GM19395 (cell line): ENCODE data around the gene PRKCH.
A peak's percentile ranks its signal among the peaks of the same experiment; 100 is the strongest.
"Not testable (repeated sequence)": the region's sequence is repeated elsewhere in the genome, so short reads cannot be mapped to it uniquely, and the experiment has no call there.

Source experiments
- ATAC-seq: cut with Tn5 transposase; IDR thresholded peaks from one replicate; pipeline ENCODE4 v1.9.1; 2021; ENCODE audit warnings: mild to moderate bottlenecking, moderate library complexity; ENCODE audit not compliant: unreplicated experiment

The PRKCH gene

DNA sequence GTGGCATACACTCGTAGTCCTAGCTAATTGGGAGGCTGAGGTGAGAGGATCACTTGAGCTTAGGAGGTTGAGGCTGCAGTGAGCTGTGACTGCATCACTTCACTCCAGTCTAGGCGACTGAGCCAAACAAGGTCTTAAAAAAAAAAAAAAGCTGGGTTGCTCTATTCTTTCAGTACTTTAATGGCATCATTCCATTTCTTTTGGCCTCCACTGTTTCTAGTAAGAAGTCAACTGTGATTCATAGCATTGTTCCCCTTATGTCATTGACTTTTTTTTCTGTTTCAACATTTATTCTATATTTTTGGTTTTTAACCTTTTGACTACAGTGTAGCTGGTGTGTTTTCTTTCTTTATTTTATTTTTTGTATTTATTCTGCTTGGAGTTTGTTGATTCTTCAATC is 16.7 kb upstream of the PRKCH start:
- no peak for ATAC-seq

DNA sequence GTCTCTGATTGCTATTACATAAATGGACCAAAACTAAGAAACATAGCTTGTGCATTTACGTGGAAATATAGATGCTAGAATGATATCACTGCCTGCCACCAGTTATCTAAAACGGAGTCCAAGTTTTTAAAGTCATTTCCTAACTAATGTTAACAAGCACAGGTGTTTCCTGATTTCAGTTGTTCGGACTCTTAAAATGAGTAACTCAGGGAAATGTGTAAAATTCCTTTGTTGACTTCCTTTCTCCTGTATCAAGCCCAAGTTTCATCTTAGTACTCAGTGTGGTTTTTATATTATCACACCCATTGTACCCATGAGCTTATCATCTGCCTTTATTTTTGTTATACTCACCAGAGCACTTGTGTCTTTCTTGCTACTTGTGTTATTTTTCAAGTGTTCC is 13.2 kb upstream of the PRKCH start:
- ATAC-seq = no peak

DNA sequence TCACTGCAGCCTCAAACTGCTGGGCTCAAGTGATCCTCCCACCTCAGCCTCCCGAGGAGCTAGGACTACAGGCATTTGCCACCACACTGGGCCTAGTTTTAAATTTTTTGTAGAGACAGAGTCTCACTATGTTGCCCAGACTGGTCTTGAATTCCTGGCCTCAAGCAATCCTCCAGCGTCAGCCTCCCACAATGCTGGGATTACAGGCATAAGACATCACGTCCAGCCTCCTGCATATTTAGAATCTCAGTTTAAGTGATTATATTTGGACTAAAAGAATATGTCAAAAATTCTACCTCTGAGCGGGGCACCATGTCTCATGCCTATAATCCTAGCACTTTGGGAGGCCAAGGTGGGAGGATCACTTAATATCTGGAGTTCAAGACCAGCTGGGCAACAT is 12.7 kb upstream of the PRKCH start:
- ATAC-seq = not testable (repeated sequence)

DNA sequence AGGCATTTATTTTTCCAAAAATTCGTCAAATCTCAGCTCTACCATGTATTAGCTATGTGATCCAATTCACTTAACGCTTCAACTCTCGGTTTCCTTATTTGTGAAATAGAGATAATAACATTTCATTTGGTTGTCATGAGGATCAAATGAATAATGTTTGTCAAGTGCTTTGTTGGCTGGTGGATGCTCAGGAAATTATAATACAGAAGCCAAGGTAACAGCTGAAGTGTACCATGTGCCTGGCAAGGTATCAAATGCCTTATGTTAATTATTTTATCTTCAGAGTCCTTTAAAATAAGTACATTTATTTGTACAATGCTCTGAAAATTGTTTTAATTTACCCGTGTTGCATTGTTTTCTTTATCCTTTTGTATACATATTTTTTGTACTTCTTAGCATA is 6.1 kb upstream of the PRKCH start:
- ATAC-seq = no peak

DNA sequence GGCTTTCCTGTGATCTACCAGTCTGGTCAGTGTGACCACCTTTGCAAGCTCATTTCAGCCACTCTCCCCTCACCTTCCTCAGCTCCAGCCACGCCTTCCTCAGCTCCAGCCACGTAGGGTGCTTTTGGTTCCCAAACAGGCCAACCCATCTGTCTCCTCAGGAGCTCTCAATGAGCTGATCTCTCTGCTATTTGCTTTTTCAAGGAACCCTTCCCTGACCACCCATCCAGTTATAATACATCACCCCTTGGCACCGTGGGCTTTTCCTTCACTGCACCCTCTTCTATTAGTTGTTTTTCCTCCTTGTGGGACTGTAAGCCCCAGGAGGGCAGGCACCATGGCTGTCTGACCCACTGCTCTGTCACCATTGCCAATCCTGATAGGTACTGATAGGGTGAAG is 2.3 kb upstream of the PRKCH start:
- no peak for ATAC-seq

DNA sequence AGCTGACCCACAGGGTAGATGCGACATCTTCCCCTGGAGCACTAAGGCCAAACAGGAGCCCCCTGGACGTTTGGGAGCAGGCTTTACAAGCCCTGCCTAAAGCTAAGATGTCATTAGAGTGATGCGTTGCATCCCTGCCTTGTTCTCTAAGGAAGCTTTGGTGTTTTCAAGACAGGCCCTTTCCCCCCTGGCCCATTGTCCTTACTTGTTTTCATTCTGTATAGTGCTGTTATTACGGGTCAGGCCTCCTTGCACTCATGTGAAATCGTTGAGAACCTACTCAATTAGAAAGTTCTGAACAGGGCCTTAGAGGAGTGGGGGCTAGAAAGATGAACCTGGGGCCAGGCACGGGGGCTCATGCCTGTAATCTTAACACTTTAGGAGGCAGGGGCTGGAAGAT is 1.7 kb upstream of the PRKCH start:
- no peak for ATAC-seq

DNA sequence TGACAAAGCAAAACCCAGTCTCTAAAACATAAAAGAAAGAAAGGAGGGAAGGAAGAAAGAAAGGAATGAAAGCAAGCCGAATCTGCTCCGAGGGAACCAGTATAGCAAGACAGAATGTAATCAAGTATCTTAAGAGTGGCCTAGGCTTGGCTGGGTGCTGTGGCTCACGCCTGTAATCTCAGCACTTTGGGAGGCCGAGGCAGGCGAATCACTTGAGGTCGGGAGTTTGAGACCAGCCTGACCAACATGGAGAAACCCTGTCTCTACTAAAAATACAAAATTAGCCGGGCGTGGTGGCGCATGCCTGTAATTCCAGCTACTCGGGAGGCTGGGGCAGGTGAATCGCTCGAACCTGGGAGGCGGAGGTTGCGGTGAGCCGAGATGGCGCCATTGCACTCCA is 1.2 kb upstream of the PRKCH start:
- not testable (repeated sequence) for ATAC-seq

DNA sequence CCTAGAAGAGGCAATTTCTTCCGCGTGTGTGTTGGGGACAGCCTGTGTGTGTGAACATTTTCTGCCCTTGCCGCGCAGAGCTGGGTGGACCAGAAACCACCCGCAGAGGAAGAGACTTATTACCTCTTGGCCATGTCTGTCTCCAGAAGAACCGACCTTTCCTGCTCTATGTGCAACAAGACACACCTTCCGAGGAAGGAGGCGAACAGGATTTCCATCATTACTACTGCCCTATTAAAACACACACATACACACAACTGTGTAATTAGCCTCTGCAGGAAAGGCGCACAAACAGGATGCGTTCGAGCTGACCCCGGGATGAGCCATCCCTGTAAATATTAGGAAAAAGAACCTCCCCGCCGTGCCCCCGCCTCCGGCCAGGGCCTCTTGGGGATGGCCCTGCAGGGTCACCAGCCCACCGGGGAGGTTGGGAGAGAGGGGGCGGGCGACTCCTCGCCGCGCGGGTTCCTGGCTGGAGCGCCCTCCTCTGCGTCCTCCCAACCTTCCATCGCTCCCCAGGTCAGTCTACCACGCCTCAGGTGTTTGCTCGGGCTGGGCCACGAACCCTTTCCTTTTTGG is 484 bp upstream of the PRKCH start:
- no peak for ATAC-seq

DNA sequence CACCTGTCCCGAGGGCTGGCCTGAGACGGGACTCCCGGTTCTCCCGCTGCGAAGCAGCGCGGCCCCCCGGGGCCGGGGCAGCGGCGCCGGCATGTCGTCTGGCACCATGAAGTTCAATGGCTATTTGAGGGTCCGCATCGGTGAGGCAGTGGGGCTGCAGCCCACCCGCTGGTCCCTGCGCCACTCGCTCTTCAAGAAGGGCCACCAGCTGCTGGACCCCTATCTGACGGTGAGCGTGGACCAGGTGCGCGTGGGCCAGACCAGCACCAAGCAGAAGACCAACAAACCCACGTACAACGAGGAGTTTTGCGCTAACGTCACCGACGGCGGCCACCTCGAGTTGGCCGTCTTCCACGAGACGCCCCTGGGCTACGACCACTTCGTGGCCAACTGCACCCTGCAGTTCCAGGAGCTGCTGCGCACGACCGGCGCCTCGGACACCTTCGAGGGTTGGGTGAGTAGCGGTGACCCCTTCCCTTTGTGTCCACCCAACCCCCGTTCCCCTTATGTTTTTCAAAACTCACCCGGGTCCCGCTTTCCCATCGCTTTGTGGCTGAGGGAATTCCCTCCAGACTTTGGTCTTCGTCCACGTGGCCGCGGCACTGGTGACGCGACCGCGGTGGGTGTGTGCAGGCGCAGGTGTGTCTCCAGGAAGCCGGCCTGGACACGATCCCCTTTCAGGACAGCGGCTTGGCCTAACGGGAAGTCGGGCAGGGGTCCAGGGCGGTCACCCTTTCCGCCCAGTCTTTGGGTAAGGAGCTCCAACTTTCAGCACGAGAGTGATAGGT is 826 bp downstream of the PRKCH start:
- ATAC-seq = peak; percentile 9

DNA sequence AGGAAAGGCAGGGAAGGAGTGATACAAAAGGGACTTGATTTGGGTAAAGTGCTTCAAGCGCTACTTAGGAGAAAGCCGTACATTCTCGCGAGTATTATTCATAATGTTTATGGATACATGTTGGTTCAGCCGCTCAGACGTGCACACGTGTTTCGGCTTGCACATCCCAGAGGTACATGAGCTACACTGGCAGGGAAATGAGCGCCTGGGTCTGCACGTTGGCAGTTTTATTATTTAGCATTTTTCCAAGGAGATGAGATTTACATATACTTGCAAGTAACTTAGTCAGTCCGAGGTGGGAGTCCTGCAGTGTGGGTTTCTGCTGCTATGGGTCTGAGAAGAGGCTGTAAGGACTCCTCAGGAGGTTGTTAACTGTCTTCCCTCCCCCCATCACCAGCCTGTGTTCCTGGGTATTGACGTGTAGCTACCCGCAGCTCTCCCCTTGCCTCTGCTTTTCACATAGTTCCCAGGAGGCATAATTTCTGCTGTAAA is 1.5 kb downstream of the PRKCH start:
- no peak for ATAC-seq

DNA sequence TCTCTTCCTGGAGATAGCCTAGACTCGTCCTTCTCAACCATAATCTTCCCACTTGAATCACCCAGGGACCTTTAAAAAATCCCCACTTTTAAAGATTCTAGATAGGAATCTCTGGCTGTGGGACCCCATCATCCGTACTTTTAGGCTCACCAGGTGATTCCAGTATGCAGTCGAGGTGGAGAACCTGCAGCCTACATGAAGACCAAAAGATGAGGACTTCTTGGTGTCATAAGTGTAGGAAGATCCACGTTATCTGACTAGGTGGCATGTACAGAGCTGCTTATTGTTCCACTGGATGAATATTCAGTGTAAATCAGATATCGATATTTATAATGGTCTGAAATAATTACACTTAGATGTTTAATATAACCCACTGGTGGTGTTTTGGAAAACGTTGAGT is 2.6 kb downstream of the PRKCH start:
- no peak for ATAC-seq

DNA sequence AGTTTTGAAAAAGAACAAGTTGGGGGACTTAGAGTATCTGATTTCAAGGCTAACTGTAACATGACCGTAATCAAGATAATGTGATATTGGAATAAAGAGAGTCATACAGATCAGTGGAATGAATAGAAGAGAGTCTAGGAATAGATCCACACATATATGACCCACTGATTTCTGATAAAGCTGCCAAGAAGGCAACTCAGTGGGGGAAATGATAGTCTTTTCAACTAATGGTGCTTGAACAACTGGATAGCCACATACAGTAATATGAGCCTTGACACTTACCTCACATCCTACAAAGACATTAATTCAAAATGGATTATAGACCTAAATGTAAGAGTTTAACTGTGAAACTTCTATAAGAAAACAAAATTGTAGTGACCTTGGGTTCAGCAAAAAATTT is 3.8 kb downstream of the PRKCH start:
- no peak for ATAC-seq

DNA sequence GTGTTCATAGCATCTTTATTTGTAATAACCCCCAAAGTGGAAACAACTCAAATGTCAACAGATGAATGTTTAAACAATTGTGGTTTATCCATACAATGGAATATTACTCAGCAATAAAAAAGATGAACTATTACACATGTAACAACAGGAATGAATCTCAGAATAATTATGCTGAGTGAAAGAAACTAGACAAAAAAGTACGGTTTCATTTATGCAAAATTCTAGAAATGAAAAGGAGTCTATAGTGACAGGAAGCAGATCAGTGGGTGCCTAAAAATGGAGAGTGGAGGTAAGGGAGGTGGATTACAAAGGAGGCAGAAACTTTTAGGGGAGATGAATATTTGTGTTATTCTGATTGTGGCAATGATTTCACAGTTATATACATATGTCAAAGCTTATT is 4.8 kb downstream of the PRKCH start:
- ATAC-seq = no peak

DNA sequence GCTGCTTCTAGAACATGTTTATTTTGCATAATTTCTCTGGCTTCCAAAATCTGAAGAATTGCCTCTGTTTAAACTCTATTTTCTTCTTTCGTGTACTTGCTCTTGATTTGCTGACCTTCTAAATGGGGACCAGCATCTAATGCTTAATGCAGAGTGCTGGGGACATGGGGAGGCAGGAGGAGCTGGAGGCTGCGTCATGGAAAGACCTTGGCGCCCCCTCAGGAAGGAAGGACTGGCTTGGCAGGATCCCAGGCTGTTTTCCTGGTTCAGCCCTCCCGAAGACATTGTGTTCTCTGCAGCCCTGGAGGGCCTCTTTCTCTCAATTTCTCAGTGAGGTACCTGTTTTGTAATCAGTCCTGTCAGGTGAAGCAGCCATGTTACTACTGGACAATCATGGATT is 5.5 kb downstream of the PRKCH start:
- ATAC-seq = no peak

DNA sequence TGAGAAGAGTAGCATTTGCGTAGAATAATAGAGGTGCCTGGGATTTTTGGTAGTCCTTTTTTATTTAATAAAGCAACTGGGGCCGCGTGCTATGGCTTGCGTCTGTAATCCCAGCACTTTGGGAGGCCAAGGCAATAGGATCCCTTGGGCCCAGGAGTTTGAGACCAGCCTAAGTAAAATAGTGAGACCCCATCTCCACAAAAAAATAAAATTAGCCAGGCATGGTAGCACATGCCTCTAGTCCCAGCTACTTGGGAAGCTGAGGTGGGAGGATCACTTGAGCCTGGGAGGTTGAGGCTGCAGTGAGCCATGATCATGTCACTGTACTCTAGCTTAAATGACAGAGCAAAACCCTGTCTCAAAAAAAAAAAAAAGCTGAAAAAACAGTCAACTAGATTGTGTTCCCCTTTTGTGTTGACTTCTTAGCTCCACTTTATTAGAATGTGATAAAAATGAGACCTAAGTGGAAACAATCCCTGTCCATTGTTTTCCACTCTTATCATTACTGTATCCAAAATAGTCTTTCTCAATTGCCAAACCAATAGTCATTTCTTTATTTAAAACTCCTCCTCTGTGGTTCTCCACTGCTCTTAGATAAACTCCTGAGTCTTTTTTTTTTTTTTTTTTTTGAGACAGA is 7.4 kb downstream of the PRKCH start:
- ATAC-seq = no peak

DNA sequence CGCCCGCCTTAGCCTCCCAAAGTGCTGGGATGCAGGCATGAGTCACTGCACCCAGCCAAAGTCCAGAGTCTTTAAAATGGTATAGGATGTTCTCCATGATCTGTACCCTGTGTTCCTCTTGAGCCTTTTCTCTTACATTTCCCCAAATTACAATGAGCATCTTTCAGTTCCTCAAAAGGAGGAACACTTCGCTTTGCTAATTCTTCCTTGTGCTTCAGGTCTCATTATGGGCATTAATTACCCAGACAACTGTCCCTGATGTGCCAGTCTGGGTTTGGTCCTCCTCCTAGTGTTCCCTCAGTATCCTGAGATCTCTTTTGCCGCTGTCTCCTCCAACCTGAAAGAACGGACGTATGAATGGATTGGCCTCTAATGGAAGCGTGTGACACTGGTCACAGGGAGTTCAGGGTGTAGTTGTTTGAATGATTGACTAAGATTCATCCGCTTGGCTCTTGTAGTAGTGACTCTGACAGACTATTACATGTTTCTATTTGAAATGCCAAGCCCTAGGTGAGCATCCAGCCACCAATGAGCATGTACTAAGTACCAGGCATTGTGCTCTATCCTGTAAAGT is 8.2 kb downstream of the PRKCH start:
- no peak for ATAC-seq

DNA sequence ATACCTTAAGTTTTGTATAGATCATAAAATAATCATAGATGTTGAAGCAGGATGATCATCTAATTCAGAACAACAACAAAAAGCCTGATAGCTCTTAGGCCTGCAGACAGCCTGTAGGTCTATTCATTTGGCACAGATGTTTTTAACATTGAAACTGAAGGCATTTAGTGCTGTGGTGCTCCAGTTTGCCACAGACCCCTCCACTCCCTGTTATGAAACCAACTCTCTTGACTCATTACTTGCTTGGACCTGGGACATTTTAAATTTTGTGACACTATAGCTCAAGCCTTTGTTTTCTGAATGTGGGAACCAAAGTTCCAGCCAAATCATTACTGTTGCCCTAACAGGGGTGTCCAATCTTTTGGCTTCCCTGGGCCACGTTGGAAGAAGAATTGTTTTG is 9.1 kb downstream of the PRKCH start:
- no peak for ATAC-seq

DNA sequence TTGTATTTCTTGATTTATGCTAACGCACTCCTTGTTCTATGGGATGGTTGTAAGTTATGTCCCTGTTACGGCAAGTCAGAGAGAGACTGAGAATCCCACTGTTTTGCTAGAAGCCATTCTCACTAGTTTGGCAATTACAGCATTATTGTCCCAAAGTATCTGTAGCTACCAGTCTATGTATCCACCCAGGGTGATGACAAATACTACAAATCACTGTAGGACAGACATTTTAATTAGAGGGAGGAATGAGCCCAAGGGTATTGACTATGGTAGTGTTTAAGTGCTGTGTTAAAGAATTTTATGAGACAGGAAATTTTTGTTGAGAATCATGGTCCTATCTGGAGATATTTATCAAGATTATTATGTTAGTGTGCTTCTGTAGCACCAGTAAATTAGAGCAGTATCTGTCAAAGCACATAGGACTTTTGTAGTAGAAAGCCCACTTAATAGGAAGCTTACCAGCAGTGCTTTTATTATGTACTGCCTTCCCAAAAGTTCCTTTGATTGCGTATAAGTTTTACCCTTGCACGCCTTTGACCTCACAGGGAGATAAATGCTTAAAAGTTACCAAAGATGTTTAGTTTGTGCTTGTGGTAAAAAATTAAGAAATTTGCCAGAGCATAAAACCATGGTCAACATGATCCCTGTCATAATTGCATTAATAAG is 10.7 kb downstream of the PRKCH start:
- no peak for ATAC-seq

DNA sequence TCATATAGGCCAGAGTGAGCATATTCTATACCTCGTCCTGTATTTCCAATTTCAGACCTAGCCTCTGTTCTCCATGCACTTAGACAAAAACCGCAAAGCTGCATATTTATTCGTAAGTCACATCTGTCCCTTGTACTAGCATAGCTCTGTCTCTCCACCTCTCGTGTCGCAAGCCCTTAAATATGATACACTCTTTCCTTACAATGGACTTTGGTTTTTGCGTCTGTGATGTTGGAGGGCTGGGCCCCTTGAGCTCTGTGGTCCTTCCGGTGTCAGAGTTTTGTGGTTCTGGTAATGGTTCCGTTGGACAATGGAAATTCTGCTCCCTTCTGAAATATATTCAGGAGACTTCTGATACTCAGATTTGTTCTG is 11.3 kb downstream of the PRKCH start:
- ATAC-seq = no peak

DNA sequence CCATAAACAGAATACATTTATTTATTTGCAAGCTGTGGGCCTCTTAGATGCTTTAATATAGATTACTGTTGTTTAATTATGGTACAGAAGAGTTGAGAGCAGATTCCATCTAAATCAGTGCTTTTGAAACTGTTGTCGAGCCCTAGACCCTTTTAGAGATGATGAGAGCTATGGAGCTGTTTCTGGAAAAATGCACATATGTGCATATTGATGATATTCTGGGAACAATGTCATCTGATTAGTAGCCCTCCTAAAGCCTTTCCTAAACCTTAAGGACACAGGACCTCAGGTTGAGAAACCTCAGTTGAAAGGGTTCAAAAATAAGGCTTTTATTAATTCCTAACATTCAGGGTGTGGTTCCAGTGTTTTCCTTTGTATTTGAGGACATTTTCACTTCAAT is 11.7 kb downstream of the PRKCH start:
- ATAC-seq = no peak

DNA sequence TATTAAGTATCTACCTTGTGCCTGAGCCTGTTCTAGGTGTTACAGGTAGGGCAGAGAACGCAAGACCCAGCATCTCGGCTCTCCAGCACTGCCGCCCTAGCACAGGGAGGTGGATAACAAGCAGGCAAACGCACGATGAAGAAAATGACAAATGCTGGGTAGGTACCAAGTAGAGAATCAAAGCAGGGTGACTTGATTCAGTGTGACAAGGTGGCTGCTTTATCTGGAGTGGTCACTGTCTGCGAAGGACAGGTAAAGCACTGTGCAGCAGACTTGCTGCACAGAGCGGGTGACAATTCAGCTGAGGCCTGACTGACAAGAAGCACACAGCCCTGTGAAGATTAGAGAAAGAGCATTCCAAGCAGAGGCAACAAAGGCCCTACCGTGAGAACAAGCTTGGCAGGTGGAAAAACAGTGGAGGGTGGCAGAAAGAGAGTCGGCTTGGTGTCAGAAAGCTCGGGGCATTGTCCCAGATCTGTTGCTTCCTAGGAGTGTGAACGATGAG is 12.9 kb downstream of the PRKCH start:
- ATAC-seq = no peak
